NCI-H82 treated with DMSO at 0.1 percent for 48 hours (cell line): ENCODE data around the gene ANKRD10.
"Not testable (repeated sequence)": the region's sequence is repeated elsewhere in the genome, so short reads cannot be mapped to it uniquely, and the experiment has no call there.

ENCODE experiments used
- DNase-seq: peaks from one replicate; lab custom pipeline; 2025; ENCODE audit not compliant: unreplicated experiment; lab: John Stamatoyannopoulos, UW

Gene ANKRD10

DNA sequence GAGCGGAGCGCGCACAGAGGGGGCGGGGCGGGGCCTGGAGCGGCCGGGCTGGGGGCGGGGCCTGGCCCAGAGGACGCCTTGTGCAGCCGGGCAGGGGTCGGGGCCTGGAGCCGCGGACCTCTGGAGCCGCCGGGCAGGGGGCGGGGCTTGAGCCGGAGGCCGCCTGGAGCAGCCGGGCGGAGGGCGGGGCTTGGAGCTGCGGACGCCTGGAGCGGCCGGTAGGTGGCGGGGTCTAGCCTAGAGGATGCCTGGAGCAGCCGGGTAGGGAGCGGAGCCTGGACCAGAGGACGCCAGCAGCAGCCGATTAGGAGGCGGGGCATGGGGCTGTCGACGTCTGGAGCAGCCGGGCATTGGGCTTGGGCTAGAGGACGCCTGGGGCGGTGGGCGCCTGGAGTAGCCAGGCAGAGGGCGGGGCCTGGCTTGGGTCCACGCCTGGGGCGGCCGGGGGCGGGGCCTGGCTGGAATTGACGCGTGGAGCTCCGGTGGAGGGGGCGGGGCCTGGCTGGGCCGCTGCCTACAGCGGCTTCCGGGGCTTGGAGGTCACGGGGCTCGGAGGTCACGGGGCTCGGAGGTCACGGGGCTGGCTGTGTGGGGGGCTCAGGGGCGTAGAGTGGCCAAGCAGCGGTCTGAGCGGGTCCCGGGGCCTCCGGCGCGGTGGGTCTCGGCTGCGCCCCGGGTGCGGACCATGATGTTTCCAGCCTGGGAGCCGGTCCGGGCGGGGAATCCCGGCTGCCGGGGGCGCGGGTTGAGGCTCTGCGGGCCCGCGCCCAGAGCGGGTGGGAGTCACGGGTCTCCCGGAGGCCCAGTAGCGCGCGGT is at the start of gene ANKRD10:
TSS of gene ANKRD10 (minus strand) at position 13 of the 817 bp plus-strand sequence. CDS start 135 bp downstream, outside the sequence.
- DNase-seq = peak; percentile 100

DNA sequence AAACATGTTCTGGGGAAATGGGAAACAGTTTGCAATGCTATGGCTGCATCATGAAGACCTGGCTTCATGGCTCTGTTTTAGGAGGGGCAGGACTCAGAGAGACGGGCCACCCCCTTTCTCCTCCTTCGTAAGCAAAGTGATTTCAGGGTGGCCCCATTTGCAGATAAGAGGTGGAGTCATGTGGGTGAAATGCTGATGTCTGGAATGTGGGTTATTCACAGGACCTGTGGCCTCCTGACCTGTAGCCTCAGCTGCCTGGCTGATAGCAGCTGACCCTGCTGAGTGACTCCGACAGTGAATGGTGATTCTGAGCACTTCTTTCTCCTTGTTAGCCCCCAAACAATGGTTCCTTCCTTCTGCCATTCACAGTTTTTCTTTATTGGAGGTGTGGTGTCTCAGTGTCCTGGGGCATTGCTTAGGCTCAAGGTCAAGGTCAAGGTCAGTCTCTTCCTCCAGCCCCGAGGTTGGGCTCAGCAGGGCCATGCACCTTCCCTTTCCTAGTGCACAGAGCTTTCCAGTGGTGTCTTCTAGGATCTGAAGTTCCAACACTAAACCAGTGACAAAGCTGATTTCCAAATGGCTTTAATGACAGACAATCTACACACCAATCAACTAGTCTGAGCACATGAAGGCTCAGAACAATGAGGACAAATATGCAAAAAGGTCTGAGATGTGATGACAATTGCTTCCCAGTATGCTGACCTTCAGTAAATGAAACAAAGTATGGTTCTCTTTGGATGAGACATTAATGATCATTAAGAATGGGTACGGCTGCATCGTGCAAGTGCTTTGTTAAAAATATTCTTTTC is 49.6 kb upstream of the ANKRD10 start:
- DNase-seq = no peak

DNA sequence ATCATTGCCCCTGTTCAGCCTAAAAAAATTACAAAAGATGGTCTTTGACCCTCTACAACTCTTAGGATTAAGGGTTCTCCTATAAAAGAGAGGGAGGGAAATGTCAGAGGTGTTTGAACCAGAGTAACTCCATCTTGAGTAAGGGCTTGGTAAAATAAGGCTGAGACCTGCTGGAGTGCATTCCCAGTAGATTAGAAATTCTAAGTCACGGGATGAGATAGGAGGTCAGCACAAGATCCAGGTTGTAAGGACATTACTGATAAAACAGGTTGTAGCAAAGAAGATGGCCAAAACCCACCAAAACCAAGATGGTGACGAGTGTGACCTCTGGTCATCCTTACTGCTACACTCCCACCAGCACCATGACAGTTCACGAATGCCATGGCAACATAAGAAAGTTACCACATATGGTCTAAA is 48.7 kb upstream of the ANKRD10 start:
- DNase-seq = no peak

DNA sequence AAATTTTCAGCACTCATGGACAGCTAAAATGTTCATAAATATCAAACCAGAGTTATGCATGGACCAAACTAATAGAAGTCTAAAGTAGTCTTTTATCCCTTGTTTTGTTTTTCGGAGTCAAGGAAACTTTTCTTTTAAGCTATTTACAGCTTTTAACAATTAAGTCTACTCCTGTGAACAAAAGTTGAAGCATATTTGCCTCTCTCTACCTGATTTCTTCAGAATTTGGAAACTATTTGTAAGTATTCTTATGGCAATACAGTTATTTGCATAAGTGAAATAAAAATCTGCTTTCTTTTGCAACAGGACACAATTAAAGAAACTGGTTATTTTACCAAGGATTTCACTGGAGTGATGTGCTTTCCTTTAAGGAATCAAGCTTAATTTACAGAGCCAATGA is 47.1 kb upstream of the ANKRD10 start:
- no peak for DNase-seq

DNA sequence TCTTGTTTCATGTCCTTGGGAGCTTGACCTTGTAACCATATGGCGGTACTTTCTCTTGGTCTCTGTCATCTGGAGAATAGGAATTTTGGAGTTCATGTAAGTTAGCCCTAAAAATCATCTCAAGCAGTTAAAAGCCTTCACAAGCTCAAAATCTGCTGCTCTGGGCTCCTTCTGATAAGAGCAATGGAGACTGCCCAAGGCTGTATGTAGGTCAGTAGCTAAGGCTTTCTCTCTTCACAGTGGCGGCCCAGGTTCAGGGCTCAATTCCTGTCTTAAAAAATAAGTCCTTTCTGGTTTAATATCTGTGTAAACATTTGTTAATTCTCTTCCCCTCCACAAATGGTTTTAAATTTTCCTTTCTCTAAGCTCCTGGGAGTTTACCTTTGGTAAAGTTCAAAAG is 45.3 kb upstream of the ANKRD10 start:
- no peak for DNase-seq

DNA sequence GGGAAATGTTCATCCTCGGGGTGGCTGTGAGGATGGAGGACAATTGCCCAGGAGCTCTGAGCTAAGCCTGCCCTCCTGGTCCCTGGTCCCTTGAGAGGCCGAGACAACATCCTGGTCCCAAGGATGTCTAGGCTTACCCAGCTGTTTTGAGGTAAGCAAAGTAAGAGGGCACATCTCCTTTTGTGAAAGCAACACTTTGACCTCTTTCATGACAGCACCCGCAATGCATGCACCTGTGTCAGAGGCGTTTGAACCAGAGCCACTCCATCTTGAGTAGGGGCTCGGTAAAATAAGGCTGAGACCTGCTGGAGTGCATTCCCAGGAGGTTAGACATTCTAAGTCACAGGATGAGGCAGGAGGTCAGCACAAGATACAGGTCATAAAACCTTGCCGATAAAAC is 43.1 kb upstream of the ANKRD10 start:
- no peak for DNase-seq

DNA sequence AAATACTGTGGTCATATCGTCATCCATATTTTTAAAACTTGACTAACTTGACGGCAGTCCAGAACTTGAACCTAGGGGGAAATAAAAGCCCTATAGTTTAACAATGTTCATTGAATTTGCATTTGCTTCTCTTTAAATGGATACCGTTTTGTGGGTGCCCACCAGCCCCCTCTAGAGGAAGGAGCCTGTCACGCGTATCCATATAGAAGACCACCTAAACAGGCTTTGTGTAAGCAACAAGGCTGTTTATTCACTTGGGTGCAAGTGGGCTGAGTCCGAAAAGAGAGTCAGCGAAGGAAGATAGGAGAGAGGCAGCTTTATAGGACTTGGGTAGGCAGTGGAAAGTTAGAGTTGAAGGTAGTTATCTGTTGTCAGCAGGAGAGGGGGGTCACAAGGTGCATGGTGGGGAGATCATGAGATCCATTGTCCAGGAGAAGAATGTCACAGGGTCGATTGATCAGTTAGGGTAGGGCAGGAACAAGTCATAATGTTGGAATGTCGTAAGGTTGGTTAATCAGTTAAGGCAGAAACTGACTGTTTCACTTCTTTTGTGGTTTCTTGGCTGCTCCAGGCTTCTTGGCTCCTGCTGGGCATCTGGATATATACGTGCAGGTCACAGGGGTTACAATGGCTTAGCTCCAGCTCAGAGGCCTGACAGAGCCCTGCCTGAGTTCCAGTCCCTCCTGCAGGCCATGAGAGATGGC is 42.5 kb upstream of the ANKRD10 start:
- no peak for DNase-seq

DNA sequence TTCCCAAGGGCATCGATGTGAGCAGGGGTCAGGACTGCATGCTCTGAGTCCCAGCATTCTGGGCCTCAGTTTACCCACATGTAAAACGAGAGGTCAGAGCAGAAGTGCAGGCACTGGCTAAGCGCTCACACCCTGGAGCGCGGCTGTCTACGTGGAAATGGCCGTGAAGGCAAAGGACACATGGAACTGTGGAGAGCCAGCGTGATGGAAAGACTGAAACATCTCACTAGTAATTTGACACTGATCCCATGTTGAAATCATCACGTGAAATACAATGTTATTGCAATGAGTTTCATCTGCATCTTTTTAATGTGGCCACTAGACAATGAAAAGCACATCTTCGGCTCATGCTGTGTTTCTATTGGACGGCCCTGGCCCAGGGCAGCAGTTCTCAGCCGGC is 41.3 kb upstream of the ANKRD10 start:
- not testable (repeated sequence) for DNase-seq

DNA sequence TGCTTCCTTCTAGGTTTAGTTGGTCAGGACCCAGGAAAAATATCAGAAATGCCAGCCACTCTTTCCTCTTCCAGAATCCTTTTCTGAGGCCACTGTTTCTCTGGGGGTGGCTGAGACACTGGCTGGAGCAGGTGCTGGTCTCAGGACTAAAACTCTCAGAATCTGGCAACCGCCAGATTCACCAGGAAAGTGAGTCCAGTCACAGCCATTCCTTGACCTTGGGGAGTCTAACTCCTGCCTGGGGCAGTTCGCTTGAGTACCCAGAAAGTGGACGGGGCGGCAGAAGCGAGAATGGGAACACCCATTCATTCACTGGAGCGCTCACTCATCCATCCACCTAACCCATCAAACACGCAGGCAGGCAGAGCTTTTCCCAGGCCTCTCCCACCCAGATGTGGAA is 40.7 kb upstream of the ANKRD10 start:
- DNase-seq = not testable (repeated sequence)

DNA sequence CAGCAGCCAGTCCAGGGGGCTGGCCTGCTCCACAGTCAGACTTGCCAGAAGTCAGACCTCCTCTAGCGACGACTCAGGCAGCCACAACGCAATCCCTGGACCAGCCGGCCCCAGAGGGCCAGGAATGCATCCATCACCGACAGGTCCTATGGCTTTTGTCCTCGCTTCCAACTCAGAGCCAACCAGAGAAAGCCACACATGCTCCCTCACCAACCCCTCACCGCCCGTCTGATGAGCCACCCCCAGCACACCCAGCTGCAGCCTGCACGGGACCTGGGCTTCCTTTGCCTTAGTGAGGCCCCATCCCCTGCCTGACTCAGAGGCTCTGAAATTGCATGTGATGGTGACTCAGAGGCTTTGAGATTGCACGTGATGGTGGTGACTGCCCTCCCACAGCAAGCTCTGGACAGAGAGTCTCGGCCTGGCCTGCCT is 40.2 kb upstream of the ANKRD10 start:
- DNase-seq = not testable (repeated sequence)

DNA sequence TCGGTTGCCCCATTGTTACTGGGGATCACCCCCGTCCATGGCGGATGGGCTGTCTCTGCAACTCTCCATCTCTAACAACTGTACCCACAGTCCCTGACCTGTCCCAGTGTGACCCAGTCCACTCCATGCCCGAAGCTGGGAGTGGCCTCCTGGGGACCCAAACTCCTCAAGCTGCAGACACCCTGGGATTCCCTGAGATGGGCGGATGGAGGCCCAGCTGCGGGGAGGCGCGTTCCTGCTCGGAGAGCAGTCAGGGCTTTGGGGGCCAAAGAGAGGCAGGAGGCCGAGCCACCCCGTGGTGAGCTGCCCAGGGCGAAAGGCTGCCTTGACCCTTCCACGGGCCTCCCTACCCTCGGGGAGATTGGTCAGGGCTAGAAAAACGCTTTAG is 39.7 kb upstream of the ANKRD10 start:
- not testable (repeated sequence) for DNase-seq

DNA sequence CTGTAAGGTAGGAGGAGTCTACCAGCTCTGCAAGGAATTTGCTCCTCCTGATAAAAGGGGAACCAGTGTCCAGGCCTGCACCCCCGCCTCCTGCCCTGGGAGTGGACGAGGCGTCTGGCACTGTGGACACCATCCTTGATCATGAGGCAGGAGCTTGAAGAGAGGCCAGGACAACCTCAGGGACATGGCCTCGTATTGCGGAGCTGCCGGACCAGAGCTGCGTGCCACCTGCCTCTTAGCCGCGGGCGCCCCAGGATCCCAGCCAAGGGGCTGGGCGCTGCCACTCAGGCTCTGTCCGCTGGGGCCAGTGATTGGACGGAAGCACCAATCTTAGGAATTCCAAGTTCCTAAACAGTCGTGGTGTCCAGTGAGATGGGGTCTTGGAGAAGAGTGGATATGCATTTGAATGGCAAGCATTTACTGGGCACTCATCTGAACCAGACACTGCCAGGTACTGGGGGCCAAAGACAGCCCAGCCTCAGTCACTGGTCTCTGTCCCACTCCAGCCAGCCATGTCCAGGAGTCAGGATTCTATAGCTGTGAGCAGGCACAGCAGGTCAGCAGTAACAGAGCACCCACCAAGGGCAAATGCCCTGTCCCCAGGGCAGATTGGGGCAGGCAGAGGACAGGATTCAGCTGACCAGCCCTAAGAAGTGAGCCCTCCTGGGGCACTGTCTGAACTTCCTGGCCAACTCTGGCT is 39.1 kb upstream of the ANKRD10 start:
- DNase-seq = no peak

DNA sequence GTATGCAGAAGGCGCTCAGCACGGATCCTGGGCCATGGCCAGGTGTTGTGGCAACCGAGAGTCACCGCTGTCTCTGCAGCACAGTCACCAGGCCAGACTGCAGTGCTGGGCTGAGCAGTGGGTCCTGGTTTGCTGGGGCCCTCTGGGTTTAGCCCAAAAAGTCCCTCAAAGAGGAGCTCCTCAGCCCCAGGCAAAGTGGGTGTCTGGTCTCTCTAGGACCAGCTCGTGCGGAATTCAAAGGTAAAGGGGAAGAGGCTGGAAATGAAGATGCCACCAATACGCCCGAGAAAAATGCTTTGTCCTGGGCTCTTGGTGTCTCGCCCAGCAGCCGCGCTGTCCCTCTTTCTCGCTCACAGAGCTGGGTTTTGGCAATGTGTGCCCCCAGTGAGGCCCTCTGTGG is 38.5 kb upstream of the ANKRD10 start:
- no peak for DNase-seq

DNA sequence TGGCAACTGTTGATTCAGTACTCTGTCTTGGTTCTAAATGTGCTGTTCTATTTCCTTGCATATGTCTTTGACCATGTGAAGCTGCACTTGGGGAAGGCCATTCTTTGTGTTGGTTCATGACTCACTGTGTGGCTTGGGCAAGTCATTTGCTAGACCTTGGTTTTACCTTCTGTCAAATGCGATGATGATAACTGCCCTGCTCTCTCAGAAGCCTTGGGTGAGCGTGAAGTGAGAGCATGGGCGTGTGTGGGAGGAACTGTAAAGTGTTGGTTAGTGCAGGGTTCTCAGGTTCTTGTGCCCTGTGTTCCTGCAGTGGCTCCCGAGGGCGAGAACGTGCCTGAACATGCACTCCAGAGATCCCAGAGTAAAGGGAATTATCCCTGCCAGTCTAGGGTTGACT is 37.3 kb upstream of the ANKRD10 start:
- not testable (repeated sequence) for DNase-seq

DNA sequence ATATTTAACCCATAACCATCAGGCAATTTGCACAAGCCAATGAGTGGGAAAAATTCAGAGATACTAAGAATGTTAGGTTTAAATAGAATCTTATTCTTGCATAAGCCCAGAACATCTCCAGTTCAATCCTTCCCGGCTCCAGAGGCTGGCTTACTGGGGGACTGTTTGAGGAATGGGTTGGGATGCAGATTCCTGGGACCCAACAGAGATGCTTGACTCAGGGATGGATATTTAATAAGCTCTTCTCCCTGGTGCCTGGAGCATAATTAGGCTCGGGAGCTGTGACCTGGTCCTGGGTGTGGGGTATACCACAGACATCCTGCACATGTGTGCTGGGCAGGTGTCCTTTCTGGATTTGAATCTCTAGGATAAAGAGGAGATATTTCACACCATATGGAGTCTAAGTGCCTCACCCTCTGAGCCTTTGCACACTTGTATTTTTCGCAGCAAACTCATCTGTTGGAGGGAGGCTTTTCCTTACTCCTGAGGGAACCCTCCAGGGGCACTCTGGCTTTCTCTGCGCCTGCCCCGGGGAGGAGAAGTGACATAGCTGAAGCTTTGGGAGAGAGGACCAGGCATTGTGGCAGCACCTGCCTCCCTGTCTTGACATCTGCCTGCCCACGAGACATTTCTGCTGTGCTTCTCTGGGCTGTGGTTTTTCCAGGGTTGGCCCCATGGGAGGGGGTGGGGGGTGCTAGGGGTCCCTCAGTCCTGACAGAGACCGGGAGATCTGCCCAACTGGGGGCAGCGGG is 36.1 kb upstream of the ANKRD10 start:
- no peak for DNase-seq

DNA sequence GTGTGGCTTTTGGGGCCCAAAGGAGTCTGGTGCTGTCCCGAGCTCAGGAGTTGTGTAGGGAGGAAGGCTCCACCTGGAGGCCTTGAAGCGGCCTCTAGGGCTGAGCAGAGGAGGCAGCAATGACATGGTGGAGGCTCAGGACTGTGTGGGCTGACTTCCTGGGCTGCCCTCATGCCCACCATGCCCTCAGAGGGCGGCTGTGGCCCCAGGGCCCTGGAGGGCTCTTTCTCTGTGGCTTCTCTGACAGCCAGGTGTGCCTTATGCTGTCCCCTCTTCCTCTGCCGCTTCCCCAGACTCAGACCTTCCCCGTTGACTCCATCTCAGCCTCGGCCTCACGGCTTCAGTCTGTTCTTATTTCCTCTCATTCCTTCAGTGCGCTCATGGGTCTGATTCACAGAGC is 35.5 kb upstream of the ANKRD10 start:
- DNase-seq = no peak

DNA sequence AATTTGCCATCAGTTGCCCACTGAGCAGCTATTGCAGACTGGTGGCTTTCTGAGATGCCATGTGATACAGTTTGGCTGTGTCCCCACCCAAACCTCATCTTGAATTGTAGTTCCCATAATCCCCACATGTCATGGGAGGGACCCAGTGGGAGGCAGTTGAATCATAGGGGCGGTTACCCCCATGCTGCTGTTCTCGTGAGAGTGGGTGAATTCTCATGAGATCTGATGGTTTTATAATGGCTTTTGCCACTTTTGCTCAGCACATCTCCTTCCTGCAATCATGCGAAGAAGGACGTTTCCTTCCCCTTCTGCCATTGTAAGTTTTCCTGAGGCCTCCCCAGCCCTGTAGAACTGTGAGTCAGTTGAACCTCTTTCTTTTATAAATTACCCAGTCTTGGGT is 34.8 kb upstream of the ANKRD10 start:
- no peak for DNase-seq

DNA sequence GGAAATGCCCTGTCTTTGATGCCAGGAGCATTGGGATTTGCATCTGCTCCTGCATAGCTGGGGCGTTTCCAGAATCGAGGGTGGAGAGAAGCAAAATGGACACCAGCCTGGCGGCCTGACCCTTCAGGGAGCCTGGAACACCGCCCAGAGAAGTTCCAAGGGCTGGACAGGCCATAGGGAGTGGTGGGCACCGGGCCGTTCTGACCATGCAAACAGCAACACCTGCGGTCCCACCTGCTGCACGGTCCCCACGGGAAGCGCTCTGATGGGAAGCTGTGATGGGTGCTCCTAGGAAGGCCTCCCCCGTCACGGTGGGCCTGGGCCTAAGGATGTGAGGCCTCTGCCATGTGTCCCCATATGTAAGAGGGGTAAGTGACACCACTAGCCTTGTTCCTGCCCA is 34.2 kb upstream of the ANKRD10 start:
- no peak for DNase-seq

DNA sequence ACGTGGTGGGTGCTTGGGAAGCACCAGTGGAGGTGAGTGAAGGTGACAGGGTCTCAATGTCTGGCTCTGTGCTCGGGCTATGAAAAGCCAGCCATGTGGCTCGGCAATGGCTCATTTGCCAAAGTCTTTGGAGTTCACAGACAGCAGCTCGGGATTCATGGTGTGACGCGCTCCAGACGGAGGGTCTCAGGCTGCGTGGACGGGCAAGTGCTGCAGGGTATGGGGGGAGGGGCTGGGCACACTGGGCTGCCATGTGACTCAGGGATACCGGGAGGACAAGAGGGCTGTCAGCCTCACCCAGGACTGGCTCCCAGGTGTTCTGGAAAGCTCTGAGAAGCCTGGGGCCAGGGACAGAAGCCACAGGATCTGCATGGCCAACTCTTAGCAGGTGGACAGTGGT is 32.5 kb upstream of the ANKRD10 start:
- DNase-seq = not testable (repeated sequence)

DNA sequence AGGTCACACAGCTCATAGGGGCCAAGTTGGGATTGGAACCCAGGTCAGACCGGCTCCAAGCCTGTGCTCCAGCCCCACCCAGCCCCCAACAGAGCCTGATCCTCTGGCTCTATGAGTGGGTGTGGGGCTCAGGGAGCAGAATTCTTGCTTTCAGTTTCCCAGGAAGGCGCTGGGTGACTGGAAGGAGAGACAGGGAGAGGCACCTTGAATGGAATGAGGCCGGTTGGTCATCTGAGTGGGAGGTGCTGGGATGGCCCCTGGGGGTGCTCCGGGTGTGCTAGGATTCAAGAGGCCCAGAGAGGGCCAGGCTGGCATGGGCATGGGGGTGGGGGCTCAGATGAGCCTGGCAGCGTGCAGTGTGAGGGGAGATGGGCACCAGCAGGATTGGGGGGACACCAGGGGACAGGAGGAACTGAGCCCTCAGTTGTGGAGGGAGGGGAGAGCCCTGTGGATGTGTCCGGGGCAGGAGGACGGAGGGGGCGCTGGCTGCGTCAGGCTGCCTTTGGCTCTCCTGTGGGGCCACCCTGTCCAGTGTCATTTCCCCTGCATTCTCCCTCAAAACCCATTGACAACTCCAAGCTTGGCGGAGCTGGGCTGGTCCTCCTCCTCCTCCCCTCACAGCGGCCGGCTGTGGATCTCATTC is 31.2 kb upstream of the ANKRD10 start:
- no peak for DNase-seq
